Endothelial cell of umbilical vein (primary cell): ENCODE data around the gene B4GALT6. TPM values are rescaled to one million over a fixed set of nuclear protein-coding genes. Genes with fewer than 3 reads are reported as not detected.
A peak's percentile ranks its signal among the peaks of the same experiment; 100 is the strongest.

Source experiments
- BruUV-seq: library from RNA; stranded (reverse); fragments of 400-500 nt; replicated peaks from 2 replicates; lab custom pipeline; 2021; lab: Mats Ljungman, UMichigan
- CTCF ChIA-PET: fragments of 300-600, 350-600 bp; sonication (Branson Sonifier 250); formaldehyde crosslinking; loops from one replicate; lab custom pipeline; 2021; ENCODE audit warnings: antibody characterized with exemption, inconsistent platforms; lab: Charles Lee
- POLR2A ChIA-PET: fragments of 300-600, 350-600 bp; sonication (Branson Sonifier 250); formaldehyde crosslinking; loops from one replicate; lab custom pipeline; 2021; ENCODE audit warnings: antibody characterized with exemption, inconsistent platforms; lab: Charles Lee
- DNase-seq: peaks from one replicate; pipeline ENCODE4 v3.0.0-alpha.2; 2011; ENCODE audit warnings: low read depth, low spot score
- FAIRE-seq: peaks from 2 replicates; lab custom pipeline; 2011; peaks lifted over from hg19 to GRCh38; lab: Jason Lieb, UNC
- H2AFZ ChIP-seq: 2 replicates; pipeline ENCODE4 v1.6.0; 2012; ENCODE audit warnings: low read depth, low read length, control low read depth, inconsistent platforms
- H3K27ac ChIP-seq: 2 replicates; pipeline ENCODE4 v1.5.1; 2011; ENCODE audit warnings: low read depth, mild to moderate bottlenecking, control low read depth, low read length, moderate library complexity; ENCODE audit not compliant: insufficient read depth
- H3K27me3 ChIP-seq, 2 experiments: 2 replicates each; pipeline versions ENCODE4 v1.6.0 to v1.6.1; 2011; ENCODE audit warnings: low read length in 2 of 2, mixed read lengths in 1 of 2; ENCODE audit not compliant: control insufficient read depth in 2 of 2, insufficient read depth in 2 of 2
- H3K36me3 ChIP-seq, 2 experiments: 2 replicates in 1 of 2; 3 replicates in 1 of 2; pipeline ENCODE4 v1.5.1; 2011; ENCODE audit warnings: low read length in 2 of 2, mild to moderate bottlenecking in 1 of 2, moderate library complexity in 1 of 2; ENCODE audit not compliant: control insufficient read depth in 2 of 2, insufficient read depth in 2 of 2; ENCODE audit errors: extremely low read depth in 1 of 2
- H3K4me1 ChIP-seq: 3 replicates; pipeline ENCODE4 v1.5.1; 2011; ENCODE audit warnings: mild to moderate bottlenecking, low read length; ENCODE audit not compliant: control insufficient read depth, insufficient read depth; ENCODE audit errors: extremely low read depth
- H3K4me2 ChIP-seq: 2 replicates; pipeline ENCODE4 v1.6.1; 2011; ENCODE audit warnings: low read length, control low read depth, mixed read lengths; ENCODE audit not compliant: insufficient read depth
- H3K4me3 ChIP-seq, 3 experiments: fragments of 200-600 bp in 1 of 3; sonication (generic), shearing (Covaris generic) in 1 of 3; replicated peaks in 1 of 3; 2 replicates each; pipeline ENCODE4 v1.5.1; 2011 to 2016; ENCODE audit warnings: control low read depth in 3 of 3, low read length in 3 of 3, mild to moderate bottlenecking in 2 of 3, inconsistent platforms in 1 of 3, low read depth in 1 of 3, moderate library complexity in 1 of 3; ENCODE audit not compliant: insufficient read depth in 1 of 3
- H3K79me2 ChIP-seq: 2 replicates; pipeline ENCODE4 v1.6.0; 2012; ENCODE audit warnings: low read length, inconsistent platforms; ENCODE audit not compliant: control insufficient read depth, insufficient read depth
- H3K9ac ChIP-seq: replicated peaks from 2 replicates; pipeline ENCODE3; 2011; ENCODE audit warnings: low read length, control low read depth; ENCODE audit not compliant: insufficient read depth; ENCODE audit errors: extremely low read depth
- H3K9me1 ChIP-seq: replicated peaks from 3 replicates; pipeline ENCODE4 v1.6.0; 2011; ENCODE audit warnings: mild to moderate bottlenecking, low read length; ENCODE audit not compliant: control insufficient read depth, insufficient read depth; ENCODE audit errors: extremely low read depth
- H3K9me3 ChIP-seq: replicated peaks from 2 replicates; pipeline ENCODE4 v1.5.1; 2012; ENCODE audit warnings: low read length, inconsistent platforms; ENCODE audit not compliant: control insufficient read depth, insufficient read depth
- H4K20me1 ChIP-seq: replicated peaks from 2 replicates; pipeline ENCODE3; 2011; ENCODE audit warnings: mild to moderate bottlenecking, low read length; ENCODE audit not compliant: control insufficient read depth, insufficient read depth; ENCODE audit errors: extremely low read depth
- FOS ChIP-seq: IDR thresholded peaks from 2 replicates; pipeline ENCODE4 v1.6.1; 2011; ENCODE audit warnings: mild to moderate bottlenecking, low read length, moderate library complexity, borderline replicate concordance; ENCODE audit not compliant: insufficient read depth
- JUN ChIP-seq: IDR thresholded peaks from 2 replicates; pipeline ENCODE4 v1.6.1; 2011; ENCODE audit warnings: borderline replicate concordance, low read depth; ENCODE audit not compliant: insufficient read length, insufficient read depth
- MYC ChIP-seq: IDR thresholded peaks from one replicate; pipeline ENCODE4 v1.6.1; 2011; ENCODE audit warnings: mild to moderate bottlenecking, low read depth, low read length
- POLR2A ChIP-seq: IDR thresholded peaks from 2 replicates; pipeline ENCODE4 v1.6.1; 2012; ENCODE audit warnings: low read depth, mild to moderate bottlenecking, control low read depth, low read length
- POLR2AphosphoS5 ChIP-seq: IDR thresholded peaks from 2 replicates; pipeline ENCODE4 v1.6.1; 2012; ENCODE audit warnings: low read depth, mild to moderate bottlenecking, control low read depth, low read length, moderate library complexity; ENCODE audit not compliant: insufficient read depth
- dilution Hi-C: fragments of 300-500 bp; cut with MboI; formaldehyde crosslinking; loops from one replicate; pipeline ENCODE4 v1.15.0; 2019; ENCODE audit warnings: low sequenced_read_pairs; ENCODE audit not compliant: extremely low pct_ligation_motif_present
- intact Hi-C: fragments of 100-400 bp; cut with micrococcal nuclease; formaldehyde crosslinking; loops from one replicate; pipeline ENCODE4 v1.10.0; 2022
- polyA plus RNA-seq, 4 experiments: library from polyadenylated mRNA; depleted of rRNA in 3 of 4; stranded (reverse) in 3 of 4; unstranded in 1 of 4; fragments of >200 nt; gene quantifications; 2 replicates each; pipeline versions ENCODE4 v1.2.1 to v1.2.3, GENCODE V29; 2011 to 2012; ENCODE audit warnings: missing spikeins in 1 of 4
- total RNA-seq: library from RNA; stranded (reverse); gene quantifications from 2 replicates; pipeline ENCODE4 v1.2.3, GENCODE V29; 2021
- TF ChIP-seq, protein P1 (sequence below), 2 donors: IDR thresholded peaks; 1 replicate in 1 of 2; 2 replicates in 1 of 2; pipeline ENCODE4 v1.5.1; 2011; ENCODE audit warnings: low read length in 2 of 2, mild to moderate bottlenecking in 2 of 2, moderate library complexity in 2 of 2, control low read depth in 1 of 2, inconsistent platforms in 1 of 2, low read depth in 1 of 2; ENCODE audit not compliant: insufficient read depth in 1 of 2; ENCODE audit errors: extremely low read depth in 1 of 2
- TF ChIP-seq, protein P2 (sequence below): IDR thresholded peaks from 2 replicates; pipeline ENCODE4 v1.6.1; 2011; ENCODE audit not compliant: insufficient read depth, insufficient read length

B4GALT6 gene
- total and polyA plus RNA-seq, 2 donors (not counting 3 experiments of a cell fraction or from before 2014, with no cell fraction given): 3.9 to 24.2 TPM

DNA sequence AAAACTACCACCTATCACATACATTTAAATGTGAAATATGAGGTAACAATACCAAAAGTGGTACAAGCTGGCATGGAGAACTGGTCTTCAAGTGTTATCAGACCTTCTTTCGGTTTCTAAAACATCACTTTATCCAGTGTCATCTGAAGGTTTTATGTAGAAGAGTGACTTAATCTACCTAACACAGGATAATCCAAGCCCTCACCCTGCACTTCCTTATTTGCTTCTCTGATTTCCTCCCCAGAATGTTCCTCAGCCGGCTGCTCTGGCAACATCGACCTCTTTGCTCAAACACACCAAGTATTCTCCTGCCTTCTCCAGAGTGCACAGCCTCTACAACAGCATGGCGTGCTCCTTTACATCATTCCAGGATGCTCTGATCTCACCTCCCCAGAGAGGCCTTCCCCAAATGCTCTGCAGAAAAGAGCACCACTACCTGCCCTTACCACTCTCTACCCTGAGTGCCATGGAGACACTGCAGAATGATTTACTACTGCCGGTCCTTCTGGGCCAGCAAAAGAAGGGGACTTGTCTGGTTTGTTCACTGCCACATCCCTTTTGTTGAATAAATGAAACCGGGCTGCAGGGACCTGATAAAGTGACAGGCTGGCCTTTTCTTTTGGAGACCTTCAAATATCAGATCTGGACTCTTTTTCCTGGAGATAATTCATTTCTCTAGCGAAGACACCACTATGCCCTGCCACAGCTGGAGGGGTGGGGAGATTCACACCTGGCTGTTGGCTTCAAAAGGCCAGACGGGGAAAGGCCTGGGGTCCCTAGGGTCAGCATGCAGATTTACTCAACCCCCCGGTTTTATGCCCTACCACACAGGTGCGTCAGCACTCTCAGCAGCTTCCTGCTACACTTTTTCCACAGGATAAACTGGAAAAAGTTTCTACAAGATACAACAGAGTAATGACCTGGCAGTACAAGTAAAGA lies 50.7 kb downstream of the B4GALT6 start:
- H3K4me3 ChIP-seq: no peak overlapping the region
- no peaks in the 10 kb centered on the region for H3K79me2 ChIP-seq
- no peak for FAIRE-seq
- TF ChIP-seq POLR2AphosphoS5: no peak
- TF ChIP-seq POLR2A: no peak
- TF ChIP-seq FOS: no peak
- TF ChIP-seq, protein P1, sequence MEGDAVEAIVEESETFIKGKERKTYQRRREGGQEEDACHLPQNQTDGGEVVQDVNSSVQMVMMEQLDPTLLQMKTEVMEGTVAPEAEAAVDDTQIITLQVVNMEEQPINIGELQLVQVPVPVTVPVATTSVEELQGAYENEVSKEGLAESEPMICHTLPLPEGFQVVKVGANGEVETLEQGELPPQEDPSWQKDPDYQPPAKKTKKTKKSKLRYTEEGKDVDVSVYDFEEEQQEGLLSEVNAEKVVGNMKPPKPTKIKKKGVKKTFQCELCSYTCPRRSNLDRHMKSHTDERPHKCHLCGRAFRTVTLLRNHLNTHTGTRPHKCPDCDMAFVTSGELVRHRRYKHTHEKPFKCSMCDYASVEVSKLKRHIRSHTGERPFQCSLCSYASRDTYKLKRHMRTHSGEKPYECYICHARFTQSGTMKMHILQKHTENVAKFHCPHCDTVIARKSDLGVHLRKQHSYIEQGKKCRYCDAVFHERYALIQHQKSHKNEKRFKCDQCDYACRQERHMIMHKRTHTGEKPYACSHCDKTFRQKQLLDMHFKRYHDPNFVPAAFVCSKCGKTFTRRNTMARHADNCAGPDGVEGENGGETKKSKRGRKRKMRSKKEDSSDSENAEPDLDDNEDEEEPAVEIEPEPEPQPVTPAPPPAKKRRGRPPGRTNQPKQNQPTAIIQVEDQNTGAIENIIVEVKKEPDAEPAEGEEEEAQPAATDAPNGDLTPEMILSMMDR (IDR thresholded peaks at IDR 0.05; ENCODE audit: extremely low read depth in 1 of 2, insufficient read depth in 1 of 2, low read depth in 1 of 2, low read length in 2 of 2): no peak
- TF ChIP-seq JUN: no peak
- no peak for TF ChIP-seq MYC
- TF ChIP-seq, protein P2, sequence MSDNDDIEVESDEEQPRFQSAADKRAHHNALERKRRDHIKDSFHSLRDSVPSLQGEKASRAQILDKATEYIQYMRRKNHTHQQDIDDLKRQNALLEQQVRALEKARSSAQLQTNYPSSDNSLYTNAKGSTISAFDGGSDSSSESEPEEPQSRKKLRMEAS: no peak
- no peaks in the 10 kb centered on the region for H4K20me1 ChIP-seq
- no peak overlapping the region for H3K9ac ChIP-seq
- CTCF ChIA-PET: interaction anchor here (1.1 kb wide), 1 partner anchor 26 kb away, joined by 3 read pairs; no protein-coding TSS in a partner anchor
- intact Hi-C loops (no loop called here), dilution Hi-C loops (no loop called here)
- H3K36me3 ChIP-seq: peaks cover 0 to 2% of the 10 kb centered on the region in 2 experiments
- peaks cover 15% of the 10 kb centered on the region for H3K4me1 ChIP-seq
- H3K27ac ChIP-seq: no peak overlapping the region
- H3K27me3 ChIP-seq: no peaks in the 10 kb centered on the region
- BruUV-seq: no TSS peak
- no peak overlapping the region for H2AFZ ChIP-seq
- POLR2A ChIA-PET: no interaction called here
- H3K4me2 ChIP-seq: no peak overlapping the region
- peak; percentile 9 for DNase-seq
- no peaks in the 10 kb centered on the region for H3K9me1 ChIP-seq
- no peaks in the 10 kb centered on the region for H3K9me3 ChIP-seq
